Germinal center (tissue), 1 donor: ENCODE data around the gene ZNF292.
"Not testable (repeated sequence)": the region's sequence is repeated elsewhere in the genome, so short reads cannot be mapped to it uniquely, and the experiment has no call there.

ENCODE experiments used
- DNase-seq: peaks from one replicate; pipeline ENCODE4 v3.0.0; 2012; ENCODE audit warnings: mixed read lengths, low spot score

Gene ZNF292

GRCh38 chr6:87277123-87277522 is 121.8 kb downstream of the ZNF292 start:
- peak; percentile 6 for DNase-seq

GRCh38 chr6:87279196-87279595 is 123.8 kb downstream of the ZNF292 start:
- DNase-seq = no peak

- no peak for DNase-seq
Observed at GRCh38 chr6:87281426-87281825, 126.1 kb downstream of the ZNF292 start.

- no peak for DNase-seq
Observed at GRCh38 chr6:87282743-87283142, 127.4 kb downstream of the ZNF292 start.

GRCh38 chr6:87283461-87283860 is 128.1 kb downstream of the ZNF292 start:
- no peak for DNase-seq

GRCh38 chr6:87287251-87287650 is 131.9 kb downstream of the ZNF292 start:
- DNase-seq = no peak

GRCh38 chr6:87289571-87289970 is 134.2 kb downstream of the ZNF292 start:
- DNase-seq = no peak

GRCh38 chr6:87291883-87292282 is 136.5 kb downstream of the ZNF292 start:
- no peak for DNase-seq

- DNase-seq = no peak
Observed at GRCh38 chr6:87293526-87293925, 138.2 kb downstream of the ZNF292 start.

GRCh38 chr6:87297119-87297518 is 141.8 kb downstream of the ZNF292 start:
- DNase-seq = no peak

- not testable (repeated sequence) for DNase-seq
Observed at GRCh38 chr6:87301277-87301676, 145.9 kb downstream of the ZNF292 start.

GRCh38 chr6:87308970-87309369 is 153.6 kb downstream of the ZNF292 start:
- no peak for DNase-seq

- DNase-seq = no peak
Observed at GRCh38 chr6:87312860-87313259, 157.5 kb downstream of the ZNF292 start.
